BE2C (cell line): ENCODE data around the gene CENPL.

Experiments used
- DNase-seq: peaks from one replicate; pipeline ENCODE4 v3.0.0-alpha.2; 2020
- H3K27me3 ChIP-seq: fragments of 250-450 bp; sonication (Bioruptor Pico); 2 replicates; pipeline ENCODE4 v1.5.1; 2020; ENCODE audit warnings: mild to moderate bottlenecking
- H3K36me3 ChIP-seq: fragments of 250-450 bp; sonication (Bioruptor Pico); 2 replicates; pipeline ENCODE4 v1.5.1; 2020; ENCODE audit warnings: mild to moderate bottlenecking
- H3K4me1 ChIP-seq: fragments of 250-450 bp; sonication (Bioruptor Pico); 2 replicates; pipeline ENCODE4 v1.5.1; 2020
- H3K4me3 ChIP-seq: 2 replicates; pipeline ENCODE4 v1.5.1; 2011; ENCODE audit warnings: low read depth, low read length
- H3K9me3 ChIP-seq: fragments of 250-450 bp; sonication (Bioruptor Pico); 2 replicates; pipeline ENCODE4 v1.5.1; 2020
- TF ChIP-seq, protein P1 (sequence below): IDR thresholded peaks from 2 replicates; pipeline ENCODE4 v1.5.1; 2012; ENCODE audit warnings: mild to moderate bottlenecking, low read depth, low read length

The CENPL gene

DNA sequence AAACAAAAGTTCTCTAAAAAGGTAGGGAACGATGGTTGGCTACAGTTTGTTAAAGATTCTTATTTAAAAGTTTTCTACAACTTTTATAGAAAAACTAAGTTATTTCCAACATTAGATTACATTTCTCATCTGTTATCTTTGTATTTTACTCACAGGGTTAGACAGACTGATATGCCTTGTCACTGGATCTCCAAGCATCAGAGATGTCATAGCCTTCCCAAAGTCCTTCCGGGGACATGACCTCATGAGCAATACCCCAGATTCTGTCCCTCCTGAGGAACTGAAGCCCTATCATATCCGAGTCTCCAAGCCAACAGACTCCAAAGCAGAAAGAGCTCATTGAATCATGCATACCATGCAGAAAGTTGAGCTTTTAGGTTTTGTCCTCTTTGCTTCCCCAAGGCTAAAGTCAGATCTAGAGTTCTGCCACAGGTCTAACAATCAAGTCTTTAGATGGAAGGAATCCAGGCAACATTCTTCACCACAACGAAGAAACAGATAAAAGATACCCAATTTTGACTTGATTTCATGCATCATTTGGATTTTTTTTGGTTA lies 32.8 kb upstream of the CENPL start:
- TF ChIP-seq, protein P1, sequence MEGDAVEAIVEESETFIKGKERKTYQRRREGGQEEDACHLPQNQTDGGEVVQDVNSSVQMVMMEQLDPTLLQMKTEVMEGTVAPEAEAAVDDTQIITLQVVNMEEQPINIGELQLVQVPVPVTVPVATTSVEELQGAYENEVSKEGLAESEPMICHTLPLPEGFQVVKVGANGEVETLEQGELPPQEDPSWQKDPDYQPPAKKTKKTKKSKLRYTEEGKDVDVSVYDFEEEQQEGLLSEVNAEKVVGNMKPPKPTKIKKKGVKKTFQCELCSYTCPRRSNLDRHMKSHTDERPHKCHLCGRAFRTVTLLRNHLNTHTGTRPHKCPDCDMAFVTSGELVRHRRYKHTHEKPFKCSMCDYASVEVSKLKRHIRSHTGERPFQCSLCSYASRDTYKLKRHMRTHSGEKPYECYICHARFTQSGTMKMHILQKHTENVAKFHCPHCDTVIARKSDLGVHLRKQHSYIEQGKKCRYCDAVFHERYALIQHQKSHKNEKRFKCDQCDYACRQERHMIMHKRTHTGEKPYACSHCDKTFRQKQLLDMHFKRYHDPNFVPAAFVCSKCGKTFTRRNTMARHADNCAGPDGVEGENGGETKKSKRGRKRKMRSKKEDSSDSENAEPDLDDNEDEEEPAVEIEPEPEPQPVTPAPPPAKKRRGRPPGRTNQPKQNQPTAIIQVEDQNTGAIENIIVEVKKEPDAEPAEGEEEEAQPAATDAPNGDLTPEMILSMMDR: no peak
- Histone ChIP-seq H3K9me3 (no peaks in the 10 kb centered on the region), H3K4me3 (no peak overlapping the region), H3K4me1 (no peaks in the 10 kb centered on the region), H3K27me3 (no peaks in the 10 kb centered on the region), H3K36me3 (peaks cover 91% of the 10 kb centered on the region)
- DNase-seq: no peak

DNA sequence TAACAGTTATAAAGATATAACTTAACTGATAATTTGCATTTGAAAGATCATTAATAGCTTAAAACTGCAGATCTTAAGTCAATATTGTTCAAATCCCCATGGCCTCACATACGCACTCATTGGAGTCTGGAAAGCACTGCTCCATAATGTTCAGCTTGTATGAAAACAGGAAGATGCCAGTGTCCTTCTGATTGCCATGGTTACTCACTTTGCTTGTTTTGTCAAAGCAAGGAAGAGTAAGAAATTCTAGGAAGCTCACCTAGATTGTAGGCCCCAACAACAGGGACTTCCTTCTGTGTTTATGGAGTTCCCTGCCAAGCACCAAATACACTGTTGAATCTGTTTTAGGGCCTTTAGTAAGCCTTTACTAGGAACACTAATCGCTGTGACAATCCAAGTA lies 32.2 kb upstream of the CENPL start:
- Histone ChIP-seq H3K27me3 (no peaks in the 10 kb centered on the region), H3K4me3 (no peak overlapping the region), H3K36me3 (peaks cover 92% of the 10 kb centered on the region), H3K9me3 (no peaks in the 10 kb centered on the region), H3K4me1 (no peaks in the 10 kb centered on the region)
- TF ChIP-seq, protein P1: no peak
- DNase-seq: no peak

DNA sequence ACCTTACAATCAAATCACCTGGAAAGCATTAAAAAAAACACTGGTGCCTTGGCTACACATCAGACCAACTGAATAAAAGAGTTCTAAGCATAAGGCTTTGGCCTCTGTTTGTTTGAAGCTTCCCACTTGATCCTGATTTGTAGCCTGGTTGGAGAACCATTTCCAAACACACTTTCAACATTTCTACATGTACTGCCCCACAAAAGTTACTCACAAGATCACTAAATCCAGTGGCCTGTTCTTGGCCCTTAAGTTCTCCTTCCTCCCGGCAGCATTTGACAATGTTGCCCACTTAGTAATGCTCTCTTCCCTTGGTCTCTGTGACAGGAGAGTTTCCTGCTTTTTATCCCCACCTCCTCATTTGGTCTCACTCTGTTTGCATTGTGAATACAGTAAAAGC lies 31.3 kb upstream of the CENPL start:
- peaks cover 91% of the 10 kb centered on the region for H3K36me3 ChIP-seq
- H3K27me3 ChIP-seq: no peaks in the 10 kb centered on the region
- TF ChIP-seq, protein P1: no peak
- H3K4me1 ChIP-seq: no peaks in the 10 kb centered on the region
- H3K4me3 ChIP-seq: no peak overlapping the region
- no peaks in the 10 kb centered on the region for H3K9me3 ChIP-seq
- no peak for DNase-seq

DNA sequence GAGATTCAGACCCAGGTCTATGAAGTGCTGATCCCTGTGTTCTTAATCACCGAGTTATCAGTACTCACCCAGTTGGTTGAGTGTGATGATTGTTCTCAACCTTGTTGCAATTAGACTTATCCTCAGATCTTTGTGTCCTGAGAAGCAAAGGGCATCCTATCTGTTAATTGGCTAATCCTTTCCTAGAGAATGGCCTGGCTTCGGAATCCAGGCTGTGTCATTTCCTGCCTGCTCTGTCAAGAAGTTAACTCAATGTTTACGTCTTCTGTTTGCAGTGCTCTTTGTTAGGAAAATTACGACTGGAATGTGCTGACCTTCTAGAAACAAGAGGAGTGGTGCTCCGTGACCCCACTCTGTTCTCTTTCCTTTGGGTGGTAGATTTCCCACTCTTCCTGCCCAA lies 28.4 kb upstream of the CENPL start:
- H3K9me3 ChIP-seq: no peaks in the 10 kb centered on the region
- no peaks in the 10 kb centered on the region for H3K4me1 ChIP-seq
- TF ChIP-seq, protein P1: no peak
- H3K36me3 ChIP-seq: peaks cover 68% of the 10 kb centered on the region
- no peaks in the 10 kb centered on the region for H3K27me3 ChIP-seq
- no peak for DNase-seq
- H3K4me3 ChIP-seq: no peak overlapping the region

DNA sequence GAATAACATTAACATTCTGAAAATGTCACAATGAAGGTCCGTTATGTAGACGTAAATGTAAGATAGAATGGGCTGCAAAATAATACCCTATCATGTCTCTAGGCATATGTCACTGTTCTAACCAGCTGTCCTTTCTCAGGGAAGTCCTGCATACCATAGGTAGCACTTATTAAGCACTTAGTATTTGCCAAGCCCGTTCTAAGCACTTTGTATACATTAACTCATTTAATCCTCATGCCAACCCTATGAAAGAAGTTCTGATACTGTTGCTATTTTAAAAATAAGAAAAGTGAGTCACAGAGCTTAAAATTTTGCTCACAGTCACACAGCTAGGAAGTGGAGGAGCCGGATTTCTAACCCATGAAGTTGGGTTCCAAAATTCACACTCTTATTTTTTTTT lies 27.4 kb upstream of the CENPL start:
- Histone ChIP-seq H3K36me3 (peaks cover 58% of the 10 kb centered on the region), H3K4me1 (no peaks in the 10 kb centered on the region), H3K9me3 (no peaks in the 10 kb centered on the region), H3K27me3 (no peaks in the 10 kb centered on the region), H3K4me3 (no peak overlapping the region)
- TF ChIP-seq, protein P1: no peak
- DNase-seq: no peak

DNA sequence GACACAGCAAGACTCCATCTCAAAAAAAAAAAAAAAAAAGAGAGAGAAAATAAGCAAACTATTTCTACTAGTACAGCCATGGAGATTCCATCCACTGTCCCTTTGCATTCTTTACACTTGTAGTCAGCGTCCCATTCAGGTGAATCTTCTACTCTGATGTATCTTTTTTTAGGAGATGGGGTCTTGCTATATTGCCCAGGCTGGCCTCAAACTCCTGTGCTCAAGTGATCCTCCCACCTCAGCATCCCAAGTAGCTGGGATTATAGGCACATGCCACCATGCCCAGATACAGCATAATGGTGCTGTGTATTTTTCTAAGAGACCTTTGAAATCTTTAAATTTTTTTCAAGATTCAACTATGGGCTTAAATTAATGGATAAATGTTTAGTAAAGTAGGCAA lies 8.1 kb upstream of the CENPL start:
- peaks cover 48% of the 10 kb centered on the region for H3K36me3 ChIP-seq

More for the DNA sequence above, 8.1 kb upstream of the CENPL start:
- Histone ChIP-seq H3K4me1 (no peaks in the 10 kb centered on the region), H3K27me3 (no peaks in the 10 kb centered on the region), H3K9me3 (no peaks in the 10 kb centered on the region), H3K4me3 (no peak overlapping the region)
- DNase-seq: no peak
- TF ChIP-seq, protein P1: no peak
